GM18519 (cell line): ENCODE data around the gene CHAMP1.

Experiments used
- ATAC-seq: cut with Tn5 transposase; IDR thresholded peaks from one replicate; pipeline ENCODE4 v1.9.1; 2021; ENCODE audit warnings: mild to moderate bottlenecking, moderate library complexity; ENCODE audit not compliant: unreplicated experiment, low FRiP score

CHAMP1 gene

DNA sequence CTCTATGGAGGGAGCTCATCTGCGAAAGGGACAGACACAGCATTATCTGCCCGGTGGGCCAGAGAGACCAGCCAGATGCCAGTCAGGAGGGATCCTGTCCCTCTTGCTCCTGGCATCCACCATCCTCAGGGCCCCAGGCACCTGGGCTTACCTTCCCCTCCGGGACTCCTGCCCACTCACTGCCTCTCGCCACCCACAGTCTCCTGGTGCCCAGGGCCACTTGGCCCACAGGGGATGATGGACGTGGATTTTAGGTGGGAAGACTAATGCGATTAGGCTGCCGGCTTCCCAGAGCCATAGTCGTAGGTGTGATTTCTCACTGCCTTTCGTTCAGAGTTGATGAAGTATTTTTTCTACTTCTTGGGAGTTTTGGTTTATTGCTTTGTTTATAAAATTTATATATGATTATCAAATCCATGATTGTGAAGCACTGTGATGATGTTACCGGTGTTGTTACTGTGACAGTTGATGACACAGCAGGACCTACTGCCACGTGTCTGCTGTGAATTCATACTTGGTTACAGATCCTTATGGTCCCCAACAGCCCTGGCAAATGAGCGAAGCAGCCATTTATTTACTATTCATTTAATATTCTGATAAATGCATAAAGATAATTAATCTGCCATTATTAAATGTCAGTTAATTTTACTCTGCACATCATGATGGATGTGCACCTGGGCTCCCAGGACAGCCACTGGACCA, 14.5 kb upstream of the CHAMP1 start:
- no peak for ATAC-seq

DNA sequence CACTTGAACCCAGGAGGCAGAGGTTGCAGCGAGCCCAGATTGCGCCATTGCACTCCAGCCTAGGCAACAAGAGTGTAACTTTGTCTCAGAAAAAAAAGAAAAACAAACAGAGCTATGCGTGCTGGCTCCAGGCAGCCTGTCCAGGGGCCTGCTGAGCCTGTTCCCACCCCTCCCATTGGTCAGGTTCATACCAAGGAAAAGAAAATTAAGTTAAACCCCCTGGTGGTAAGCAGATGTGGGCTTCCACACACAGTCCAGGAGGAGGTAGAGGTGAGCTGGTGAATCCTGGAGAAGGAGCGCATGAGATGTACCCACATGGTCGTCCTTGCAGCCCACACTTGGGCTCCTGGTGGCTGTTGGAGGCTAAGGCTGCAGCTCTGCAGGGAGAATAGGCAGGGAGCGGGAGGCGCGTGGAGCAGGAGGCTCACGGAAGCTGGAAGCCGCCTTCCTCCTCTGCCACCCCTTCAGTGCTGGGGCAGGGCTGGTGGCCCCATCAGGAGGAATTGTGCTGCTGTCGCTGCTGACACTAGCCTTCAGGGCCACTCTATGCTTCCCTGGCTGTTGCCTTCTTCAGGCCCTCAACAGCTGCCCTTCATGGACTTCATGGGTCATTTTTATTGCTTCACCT, 10.5 kb upstream of the CHAMP1 start:
- ATAC-seq = no peak

DNA sequence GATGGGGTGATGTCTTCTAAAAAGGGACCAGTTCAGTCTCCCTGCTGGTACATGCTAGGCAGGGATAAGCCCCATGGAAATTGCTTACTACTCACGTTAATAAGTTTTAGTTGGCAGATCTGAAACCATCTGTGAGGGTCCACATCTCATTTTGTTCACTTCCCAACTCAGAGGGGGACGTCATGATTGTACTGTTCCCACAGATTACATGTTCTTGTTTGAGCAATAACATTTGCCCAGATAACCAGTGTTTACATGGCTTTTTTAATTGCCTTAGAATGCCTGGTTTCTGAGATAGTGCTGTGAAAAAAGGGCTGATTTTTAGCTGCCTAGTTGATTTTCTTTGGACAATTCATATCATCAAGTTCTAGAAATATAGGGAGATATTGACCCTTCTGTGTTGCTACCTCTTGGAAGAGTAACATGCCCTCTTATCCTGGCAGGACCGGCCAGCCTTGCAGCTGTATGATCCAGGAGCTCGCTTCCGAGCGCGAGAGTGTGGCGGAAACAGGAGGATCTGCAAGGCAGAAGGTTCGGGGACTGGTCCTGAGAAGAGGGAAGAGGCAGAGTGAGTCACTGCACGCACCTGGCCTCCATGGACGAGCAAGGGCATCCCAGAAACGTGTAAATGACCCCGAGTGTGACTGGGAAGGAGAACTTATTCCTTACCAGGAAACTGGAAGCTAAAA, 9.8 kb upstream of the CHAMP1 start:
- no peak for ATAC-seq

DNA sequence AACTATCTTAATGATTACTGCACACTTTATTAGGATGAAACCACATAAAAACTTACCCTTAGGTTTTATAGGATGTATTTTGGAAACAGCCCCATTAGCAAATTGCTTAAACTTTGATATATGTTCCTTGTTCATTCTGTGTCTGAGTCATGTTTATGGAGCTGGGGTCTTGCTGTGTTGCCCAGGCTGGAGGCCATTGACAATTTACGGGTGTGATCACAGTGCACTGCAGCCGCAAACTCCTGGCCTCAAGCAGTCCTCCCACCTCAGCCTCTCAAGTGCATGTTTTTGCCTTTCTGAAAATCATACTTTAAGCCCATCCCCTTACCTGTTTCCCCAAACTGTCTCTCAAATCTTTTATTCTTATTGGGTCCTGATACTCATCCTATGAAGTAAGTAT, 5.2 kb upstream of the CHAMP1 start:
- no peak for ATAC-seq

DNA sequence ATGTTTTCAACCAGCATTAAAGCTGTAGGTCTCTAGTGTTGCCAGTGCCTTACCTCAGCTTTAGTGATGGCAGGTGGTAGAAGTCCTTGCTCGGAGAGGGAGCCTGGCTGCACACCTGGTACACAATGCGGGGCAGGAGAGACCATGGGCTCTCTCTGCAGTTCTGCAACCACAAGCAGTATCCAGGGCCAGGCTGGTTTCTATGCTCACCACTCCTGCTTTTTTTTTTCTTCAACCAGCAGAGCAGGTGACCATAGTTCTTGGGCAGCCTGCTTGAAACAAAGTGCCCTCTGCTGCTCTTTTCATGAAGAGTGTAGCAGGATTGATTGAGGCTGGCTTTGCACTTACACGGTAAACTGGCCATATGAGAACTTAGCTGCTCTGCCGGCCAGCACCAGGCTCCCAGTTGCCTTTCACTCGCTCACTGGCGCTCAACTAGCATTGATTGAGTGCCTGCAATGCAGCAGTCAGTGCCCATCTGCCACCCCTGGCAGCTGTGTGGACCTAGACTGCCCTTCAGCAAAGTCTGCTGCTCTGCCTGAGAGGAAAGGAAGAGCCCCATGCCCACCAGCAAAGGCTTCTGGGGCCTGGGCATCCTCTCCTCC, 4.4 kb upstream of the CHAMP1 start:
- no peak for ATAC-seq

DNA sequence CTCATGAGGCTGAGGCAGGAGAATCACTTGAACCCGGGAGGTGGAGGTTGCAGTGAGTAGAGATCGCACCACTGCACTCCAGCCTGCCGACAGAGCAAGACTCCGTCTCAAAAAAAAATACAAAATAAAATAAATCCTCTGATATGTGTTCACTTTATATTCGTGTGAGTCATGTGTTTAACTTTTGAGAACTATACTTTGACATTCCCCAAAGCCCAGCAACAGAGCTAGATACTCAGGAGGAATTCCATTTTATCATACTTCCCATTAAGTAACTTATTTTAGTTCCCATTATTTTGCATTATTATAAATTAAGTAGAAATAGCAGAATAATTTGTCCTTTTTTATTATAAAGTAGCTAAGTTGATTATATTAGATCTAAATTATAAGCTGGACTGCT, 3.3 kb upstream of the CHAMP1 start:
- no peak for ATAC-seq

DNA sequence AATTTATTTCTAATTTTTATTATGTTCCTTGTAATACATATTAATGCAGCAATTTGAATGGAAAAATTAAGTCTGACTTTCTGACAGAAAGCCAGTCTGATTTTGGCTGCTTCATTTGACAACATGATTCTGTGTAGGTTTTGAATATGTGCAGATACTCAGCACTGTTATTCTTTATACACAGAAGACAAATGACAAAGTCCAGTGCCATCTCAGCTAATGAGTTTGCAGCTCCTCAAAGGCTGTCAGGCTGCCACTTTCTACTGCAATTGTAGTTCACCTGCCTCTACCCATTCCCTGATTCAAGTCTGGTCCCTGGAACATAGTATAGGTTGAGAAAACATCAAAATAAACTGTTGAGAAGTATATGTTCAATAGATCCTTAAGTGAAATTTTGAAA, 2.9 kb upstream of the CHAMP1 start:
- ATAC-seq = no peak

DNA sequence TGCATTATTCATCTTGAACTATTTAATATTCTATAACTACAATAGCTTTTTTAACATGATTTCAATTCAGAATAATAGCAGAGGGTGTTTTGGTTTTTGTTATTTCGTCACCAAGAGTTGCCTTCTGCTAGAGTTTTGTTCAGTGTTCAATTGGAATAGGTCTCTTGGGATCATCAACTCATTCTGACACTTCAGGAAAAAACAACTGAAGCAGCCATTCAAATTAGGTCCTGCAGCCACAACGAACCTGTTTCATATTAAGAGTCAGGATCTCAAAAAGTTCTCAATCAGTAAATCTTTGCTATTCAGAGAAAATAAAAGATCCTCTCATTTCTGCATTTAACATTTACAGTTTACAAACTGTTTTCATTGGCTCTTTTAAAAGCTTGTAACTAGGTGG, 2.4 kb upstream of the CHAMP1 start:
- ATAC-seq = no peak

DNA sequence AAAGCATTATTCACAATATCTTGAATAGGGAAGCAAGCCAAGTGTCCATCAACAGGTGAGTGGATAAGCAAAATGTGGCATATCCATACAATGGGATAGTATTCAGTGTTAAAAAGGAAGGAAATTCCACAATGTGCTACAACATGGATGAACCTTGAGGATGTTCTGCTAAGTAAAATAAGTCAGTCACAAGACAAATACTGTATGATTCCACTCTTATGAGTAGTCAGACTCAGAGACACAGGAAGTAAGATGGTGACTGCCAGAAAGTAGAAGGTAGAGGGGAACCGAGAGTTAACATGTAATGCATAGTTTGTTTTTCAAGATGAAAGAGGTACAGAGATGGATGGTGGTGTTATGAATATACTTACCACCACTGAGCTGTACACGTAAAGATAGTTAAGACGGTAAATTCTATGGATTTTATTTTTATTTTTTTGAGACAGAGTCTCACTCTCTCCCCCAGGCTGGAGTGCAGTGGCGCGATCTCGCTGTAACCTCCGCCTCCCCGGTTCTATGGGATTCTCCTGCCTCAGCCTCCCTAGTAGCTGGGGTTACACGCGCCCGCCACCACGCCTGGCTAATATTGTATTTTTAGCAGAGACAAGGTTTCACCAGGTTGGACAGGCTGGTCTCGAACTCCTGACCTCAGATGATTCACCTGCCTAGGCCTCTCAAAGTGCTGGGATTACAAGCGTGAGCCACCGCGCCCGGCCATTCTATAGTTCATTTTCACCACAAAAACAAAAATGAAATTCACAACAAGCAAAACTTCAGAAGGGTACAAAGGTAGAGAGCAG, 1.0 kb upstream of the CHAMP1 start:
- ATAC-seq = peak; percentile 27

DNA sequence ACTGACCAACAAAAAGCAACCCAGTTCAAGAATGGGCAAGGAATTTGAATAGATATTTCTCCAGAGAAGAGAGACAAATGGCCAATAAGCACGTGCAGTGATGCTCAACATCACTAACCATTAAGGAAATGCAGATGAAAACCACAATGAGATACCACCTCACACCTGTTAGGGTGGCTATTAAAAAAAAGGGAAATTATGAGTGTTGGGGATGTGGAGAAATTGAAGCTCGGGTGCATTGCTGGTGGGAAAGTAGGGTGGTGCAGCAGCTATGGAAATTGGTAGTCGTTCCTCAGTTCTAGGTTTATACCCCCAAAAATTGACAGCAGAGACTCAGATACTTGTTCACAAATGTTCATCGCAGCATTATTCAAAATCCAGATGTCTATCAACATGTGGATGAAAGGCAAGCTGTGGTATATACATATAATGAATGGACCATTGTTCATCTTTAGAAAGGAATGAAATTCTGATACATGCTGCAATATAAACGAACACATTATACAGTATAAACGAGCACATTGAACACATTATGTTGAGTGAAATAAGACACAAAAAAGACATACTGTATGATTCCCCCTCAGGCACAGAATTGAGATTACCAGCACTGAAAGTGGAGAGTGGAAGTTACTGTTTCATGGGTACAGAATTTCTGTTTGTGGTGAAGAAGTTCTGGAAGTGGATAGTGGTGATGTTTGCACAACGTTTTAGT, 927 bp downstream of the CHAMP1 start:
- ATAC-seq = no peak

DNA sequence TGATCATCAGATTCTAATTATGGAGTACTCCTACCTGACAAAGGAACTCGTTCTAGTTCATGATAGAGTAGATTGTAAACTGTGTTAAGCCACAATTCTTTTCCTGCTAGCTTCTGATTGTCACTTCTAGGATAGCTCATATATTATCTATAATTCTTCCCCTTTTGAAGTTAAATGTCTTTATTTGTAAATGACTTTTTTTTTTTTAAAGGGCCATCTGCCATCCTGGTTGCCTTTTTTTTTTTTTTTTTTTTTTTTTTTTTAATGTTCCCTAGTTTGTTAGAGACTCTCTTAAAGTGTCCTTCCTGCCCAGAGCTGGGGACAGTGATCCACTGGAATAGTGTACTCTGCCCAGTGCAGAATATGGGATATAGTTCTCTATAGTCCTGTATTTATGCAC, 4.3 kb downstream of the CHAMP1 start:
- no peak for ATAC-seq

DNA sequence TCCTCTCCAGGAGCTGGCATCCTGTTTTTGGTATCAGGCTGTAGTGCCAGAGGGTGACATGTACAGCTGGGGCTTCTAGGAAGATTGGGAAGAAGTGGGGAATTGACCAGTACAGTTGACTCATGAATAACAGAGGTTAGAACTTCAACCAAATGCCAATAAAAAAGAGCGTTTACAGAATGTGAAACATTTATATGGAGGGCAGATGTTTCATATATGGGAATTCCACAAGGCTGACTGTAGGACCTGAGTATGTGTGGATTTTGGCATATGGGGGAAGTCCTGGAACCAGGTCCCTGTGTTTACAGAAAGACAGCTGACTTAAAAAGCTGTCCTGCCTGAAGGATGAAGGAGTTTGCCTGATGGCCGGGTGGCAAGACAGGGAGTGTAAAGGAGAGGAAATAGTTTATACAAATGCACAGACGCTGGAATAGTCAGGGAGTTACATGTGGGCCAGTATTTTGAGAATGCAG, 5.2 kb downstream of the CHAMP1 start:
- no peak for ATAC-seq

DNA sequence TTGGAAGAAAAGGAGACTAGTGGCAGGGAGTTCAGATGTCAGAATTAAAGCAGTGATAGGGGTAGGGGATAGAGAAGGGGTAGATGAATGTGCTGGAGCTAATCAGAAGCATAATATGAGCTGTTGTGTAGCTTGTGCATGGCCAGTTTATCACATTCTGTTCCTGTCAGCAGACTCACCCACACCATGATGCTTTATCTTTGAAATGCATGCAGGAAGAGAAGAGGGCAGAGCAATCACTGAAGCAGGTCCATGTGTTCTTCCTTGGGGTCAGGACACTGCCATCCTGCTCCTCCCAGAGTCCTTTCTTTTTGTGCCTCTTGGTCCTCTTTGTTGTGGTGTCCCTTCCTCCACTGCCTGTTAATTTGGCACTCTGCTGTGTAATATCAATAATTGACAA, 5.8 kb downstream of the CHAMP1 start:
- no peak for ATAC-seq

DNA sequence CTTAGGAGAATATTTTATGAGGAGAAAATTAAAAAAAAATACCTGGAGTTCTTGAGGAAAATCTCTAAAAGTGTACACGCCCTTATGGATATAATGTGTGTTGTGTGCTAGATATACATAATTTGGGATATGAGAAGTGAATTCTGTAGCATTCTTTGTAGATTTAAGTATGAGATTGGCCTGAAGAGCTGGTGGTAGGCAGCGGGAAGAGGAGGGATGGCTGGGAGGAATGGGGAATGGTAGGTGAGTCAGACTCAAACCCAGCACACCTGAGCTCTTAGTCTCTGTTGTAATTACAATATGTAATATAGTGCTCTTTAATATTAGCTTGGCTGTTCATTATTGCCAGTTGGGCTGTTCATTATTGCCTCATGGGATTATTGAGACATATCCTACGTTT, 7.0 kb downstream of the CHAMP1 start:
- no peak for ATAC-seq

DNA sequence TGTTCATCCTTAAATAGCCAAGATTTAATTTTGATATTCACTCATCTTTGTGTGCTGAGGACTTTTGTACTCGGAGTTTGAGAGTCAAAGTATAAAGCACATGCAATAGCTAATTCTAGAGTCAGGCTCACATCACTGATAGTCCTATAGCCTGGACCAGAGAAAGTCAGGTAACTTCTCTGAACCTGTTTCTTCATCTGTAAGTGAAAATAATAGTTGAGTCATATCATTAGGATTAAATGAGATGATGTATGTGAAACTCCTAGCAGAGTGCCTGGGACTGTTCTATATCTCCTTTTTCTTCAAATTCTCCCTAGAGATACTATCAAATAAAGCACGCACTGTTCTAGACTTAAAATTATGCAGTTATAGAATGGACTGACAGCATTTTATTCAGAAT, 9.0 kb downstream of the CHAMP1 start:
- ATAC-seq = no peak

DNA sequence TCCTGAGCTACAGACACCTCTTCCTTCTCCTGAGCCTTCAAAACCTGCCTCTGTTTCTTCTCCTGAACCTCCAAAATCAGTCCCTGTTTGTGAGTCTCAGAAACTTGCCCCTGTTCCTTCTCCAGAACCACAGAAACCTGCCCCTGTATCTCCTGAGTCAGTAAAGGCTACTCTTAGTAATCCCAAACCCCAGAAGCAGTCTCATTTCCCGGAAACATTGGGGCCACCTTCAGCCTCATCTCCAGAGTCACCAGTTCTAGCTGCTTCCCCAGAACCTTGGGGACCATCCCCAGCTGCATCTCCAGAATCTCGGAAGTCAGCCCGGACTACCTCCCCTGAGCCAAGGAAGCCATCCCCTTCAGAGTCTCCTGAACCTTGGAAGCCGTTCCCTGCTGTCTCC, 10.0 kb downstream of the CHAMP1 start:
- no peak for ATAC-seq

DNA sequence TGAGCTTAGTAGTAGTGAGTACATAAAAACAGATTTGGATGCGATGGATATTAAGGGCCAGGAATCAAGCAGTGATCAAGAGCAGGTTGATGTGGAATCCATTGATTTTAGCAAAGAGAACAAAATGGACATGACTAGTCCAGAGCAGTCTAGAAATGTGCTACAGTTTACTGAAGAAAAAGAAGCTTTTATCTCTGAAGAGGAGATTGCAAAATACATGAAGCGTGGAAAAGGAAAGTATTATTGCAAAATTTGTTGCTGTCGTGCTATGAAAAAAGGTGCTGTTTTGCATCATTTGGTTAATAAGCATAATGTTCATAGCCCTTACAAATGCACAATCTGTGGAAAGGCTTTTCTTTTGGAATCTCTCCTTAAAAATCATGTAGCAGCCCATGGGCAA, 11.4 kb downstream of the CHAMP1 start:
- no peak for ATAC-seq

DNA sequence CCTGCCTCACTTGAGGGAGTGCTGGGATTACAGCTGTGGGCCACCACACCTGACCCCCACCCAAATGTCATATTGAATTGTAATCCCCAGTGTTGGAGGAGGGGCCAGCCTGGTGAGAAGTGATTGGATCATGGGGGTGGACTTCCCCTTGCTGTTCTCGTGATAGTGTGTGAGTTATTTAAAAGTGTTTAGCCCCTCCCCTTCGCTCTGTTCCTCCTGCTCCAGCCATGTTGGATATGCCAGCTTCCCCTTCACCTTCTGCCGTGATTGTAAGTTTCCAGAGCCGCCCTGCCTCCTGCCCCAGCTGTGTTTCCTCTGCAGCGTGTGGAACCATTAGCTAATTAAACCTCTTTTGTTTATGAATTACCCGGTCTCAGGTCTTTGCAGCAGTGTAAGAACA, 13.7 kb downstream of the CHAMP1 start:
- ATAC-seq = no peak

DNA sequence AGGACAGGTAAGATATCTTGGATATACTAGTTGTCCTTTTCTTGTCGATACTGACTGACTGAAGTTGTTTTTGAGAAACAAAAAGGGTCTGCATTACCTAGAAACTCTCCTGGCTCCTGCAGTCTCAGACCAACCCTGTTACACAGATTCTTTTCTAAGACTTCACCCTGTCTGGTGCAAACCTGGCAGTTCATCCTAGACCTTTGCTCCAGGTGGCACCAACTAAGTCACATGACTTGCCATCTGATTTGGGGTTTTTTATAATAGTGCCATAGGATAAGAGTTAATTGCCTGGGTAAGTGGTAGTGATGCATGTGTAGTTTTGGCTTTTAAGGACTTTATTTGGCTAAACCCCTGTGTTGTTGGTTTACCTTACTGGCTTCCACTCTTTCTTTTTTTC, 14.3 kb downstream of the CHAMP1 start:
- ATAC-seq = no peak

DNA sequence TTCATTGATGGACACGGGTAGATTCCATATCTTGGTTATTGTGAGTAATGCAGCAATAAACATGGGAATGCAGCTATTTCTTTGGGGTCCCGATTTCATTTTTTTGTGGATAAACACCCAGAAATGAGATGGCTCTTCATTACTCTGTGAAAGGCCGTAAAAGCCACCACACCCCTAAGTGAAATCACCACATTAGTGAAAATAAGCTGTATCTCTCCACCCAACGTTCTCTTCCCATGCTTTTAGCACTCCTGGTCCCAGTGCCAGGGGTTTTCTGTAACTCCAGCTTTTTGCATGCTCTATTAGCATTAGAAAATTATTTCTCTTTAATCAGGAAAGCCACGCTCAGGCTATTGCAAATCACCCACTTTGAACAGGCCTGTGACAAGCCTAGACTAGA, 15.8 kb downstream of the CHAMP1 start:
- ATAC-seq = no peak
